OCI-LY1 (cell line): Measurements from ENCODE around the gene WHRN.

Experiments used
- H2AFZ ChIP-seq: fragments of 200-600 bp; sonication (generic), shearing (Covaris generic); 2 replicates; pipeline ENCODE4 v1.6.0; 2014; ENCODE audit warnings: antibody characterized with exemption, mild to moderate bottlenecking, low read length
- H3F3A ChIP-seq: fragments of 200-600 bp; sonication (generic), shearing (Covaris generic); 2 replicates; pipeline ENCODE4 v1.6.0; 2014; ENCODE audit warnings: mild to moderate bottlenecking, antibody characterized with exemption, low read length, moderate library complexity; ENCODE audit not compliant: insufficient read depth
- H3K27ac ChIP-seq: fragments of 200-600 bp; sonication (generic); 2 replicates; pipeline ENCODE4 v1.5.1; 2014; ENCODE audit warnings: low read length, mixed run types, mild to moderate bottlenecking, low read depth; ENCODE audit not compliant: poor library complexity, severe bottlenecking
- H3K27me3 ChIP-seq: fragments of 200-600 bp; sonication (generic); 2 replicates; pipeline ENCODE4 v1.6.0; 2014; ENCODE audit warnings: antibody characterized with exemption, mild to moderate bottlenecking, low read length, moderate library complexity; ENCODE audit not compliant: insufficient read depth
- H3K36me3 ChIP-seq: fragments of 200-600 bp; sonication (generic); 2 replicates; pipeline ENCODE4 v1.6.1; 2014; ENCODE audit warnings: mild to moderate bottlenecking, antibody characterized with exemption, low read length, moderate library complexity, mixed read lengths; ENCODE audit not compliant: insufficient read depth
- H3K4me1 ChIP-seq: fragments of 200-600 bp; sonication (generic); 2 replicates; pipeline ENCODE4 v1.5.1; 2014; ENCODE audit warnings: mild to moderate bottlenecking, low read length, moderate library complexity; ENCODE audit not compliant: insufficient read depth, severe bottlenecking
- H3K4me2 ChIP-seq: fragments of 200-600 bp; sonication (generic), shearing (Covaris generic); 2 replicates; pipeline ENCODE4 v1.6.1; 2014; ENCODE audit warnings: low read length
- H3K4me3 ChIP-seq: fragments of 200-600 bp; sonication (generic); 2 replicates; pipeline ENCODE4 v1.5.1; 2014; ENCODE audit warnings: low read length, low read depth, mild to moderate bottlenecking, mixed read lengths; ENCODE audit not compliant: poor library complexity, severe bottlenecking
- H3K79me2 ChIP-seq: fragments of 200-600 bp; shearing (Covaris generic); 2 replicates; pipeline ENCODE4 v1.6.1; 2016; ENCODE audit warnings: mixed run types, low read length, mixed read lengths; ENCODE audit not compliant: insufficient read depth
- H3K9ac ChIP-seq: fragments of 200-600 bp; sonication (generic), shearing (Covaris generic); 2 replicates; pipeline ENCODE4 v1.6.1; 2014; ENCODE audit warnings: mild to moderate bottlenecking, low read length, mixed read lengths
- H3K9me2 ChIP-seq: fragments of 200-600 bp; sonication (generic), shearing (Covaris generic); 2 replicates; pipeline ENCODE4 v1.6.1; 2014; ENCODE audit warnings: low read depth, mild to moderate bottlenecking, low read length, mixed read lengths
- H3K9me3 ChIP-seq: fragments of 200-600 bp; shearing (Covaris generic); 2 replicates; pipeline ENCODE4 v1.6.1; 2014; ENCODE audit warnings: low read length, mixed read lengths
- H4K20me1 ChIP-seq: fragments of 200-600 bp; sonication (generic), shearing (Covaris generic); 2 replicates; pipeline ENCODE4 v1.6.0; 2016; ENCODE audit warnings: mild to moderate bottlenecking, low read length; ENCODE audit not compliant: insufficient read depth
- CTCF ChIP-seq: fragments of 200-600 bp; sonication (generic), shearing (Covaris generic); IDR thresholded peaks from 2 replicates; pipeline ENCODE4 v1.5.1; 2017; ENCODE audit warnings: mild to moderate bottlenecking, antibody characterized with exemption, low read length, moderate library complexity, mixed read lengths
- EZH2 ChIP-seq: fragments of 200-600 bp; sonication (generic), shearing (Covaris generic); IDR thresholded peaks from 2 replicates; pipeline ENCODE4 v1.8.0; 2017; ENCODE audit warnings: borderline replicate concordance, mixed run types, mild to moderate bottlenecking, antibody characterized with exemption, low read length, moderate library complexity, mixed read lengths

WHRN gene

GRCh38 chr9:114480746-114481435 lies 24.4 kb downstream of the WHRN start:
- H3K27ac ChIP-seq: no peak overlapping the region
- H3F3A ChIP-seq: no peaks in the 10 kb centered on the region
- H3K27me3 ChIP-seq: peaks cover 4% of the 10 kb centered on the region; the same call in 1 of the 2 replicates
- no peaks in the 10 kb centered on the region for H3K9me3 ChIP-seq
- H4K20me1 ChIP-seq: no peaks in the 10 kb centered on the region
- TF ChIP-seq EZH2: no peak
- TF ChIP-seq CTCF: no peak
- H3K9me2 ChIP-seq: no peaks in the 10 kb centered on the region
- H3K4me1 ChIP-seq: no peaks in the 10 kb centered on the region
- no peak overlapping the region for H3K4me2 ChIP-seq
- H3K36me3 ChIP-seq: no peaks in the 10 kb centered on the region
- no peak overlapping the region for H3K4me3 ChIP-seq
- no peak overlapping the region for H2AFZ ChIP-seq
- H3K79me2 ChIP-seq: no peaks in the 10 kb centered on the region
- no peak overlapping the region for H3K9ac ChIP-seq

DNA sequence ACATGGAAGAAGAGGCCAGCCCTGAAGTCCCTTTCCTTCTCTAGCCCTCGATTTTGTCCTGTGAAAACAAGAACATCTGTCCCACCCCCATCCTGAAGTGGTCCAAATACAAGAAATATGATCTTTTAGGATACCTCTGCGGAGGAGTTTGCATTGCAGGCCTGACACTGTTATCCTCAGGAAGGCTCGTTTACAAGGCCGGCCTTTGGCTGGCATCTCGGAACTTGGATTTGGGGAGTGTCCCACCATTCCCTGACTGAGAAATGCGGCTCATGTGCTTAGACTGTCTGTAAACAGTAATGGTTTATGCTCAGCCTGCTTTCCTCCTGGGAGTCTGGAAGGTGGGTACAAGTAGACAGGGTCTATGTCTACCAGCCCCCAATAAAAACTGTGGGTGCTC lies 26.4 kb downstream of the WHRN start:
- no peaks in the 10 kb centered on the region for H3K79me2 ChIP-seq
- no peak overlapping the region for H3K27ac ChIP-seq
- H4K20me1 ChIP-seq: no peaks in the 10 kb centered on the region
- H3K36me3 ChIP-seq: no peaks in the 10 kb centered on the region
- no peaks in the 10 kb centered on the region for H3F3A ChIP-seq
- no peaks in the 10 kb centered on the region for H3K9me3 ChIP-seq
- H2AFZ ChIP-seq: no peak overlapping the region
- no peak overlapping the region for H3K9ac ChIP-seq
- H3K27me3 ChIP-seq: peaks cover 4% of the 10 kb centered on the region; the same call in 1 of the 2 replicates
- no peaks in the 10 kb centered on the region for H3K4me1 ChIP-seq
- no peak overlapping the region for H3K4me3 ChIP-seq
- H3K4me2 ChIP-seq: no peak overlapping the region
- H3K9me2 ChIP-seq: no peaks in the 10 kb centered on the region
- TF ChIP-seq EZH2: no peak

GRCh38 chr9:114478459-114478858 lies 26.8 kb downstream of the WHRN start:
- no peak for TF ChIP-seq CTCF
- no peak for TF ChIP-seq EZH2
- no peaks in the 10 kb centered on the region for H4K20me1 ChIP-seq
- H3K9me3 ChIP-seq: no peaks in the 10 kb centered on the region
- H3K27me3 ChIP-seq: peaks cover 4% of the 10 kb centered on the region; the same call in 1 of the 2 replicates
- H2AFZ ChIP-seq: no peak overlapping the region
- no peak overlapping the region for H3K27ac ChIP-seq
- H3K4me2 ChIP-seq: no peak overlapping the region
- no peaks in the 10 kb centered on the region for H3K4me1 ChIP-seq
- H3F3A ChIP-seq: no peaks in the 10 kb centered on the region
- H3K9ac ChIP-seq: no peak overlapping the region
- no peaks in the 10 kb centered on the region for H3K36me3 ChIP-seq
- H3K4me3 ChIP-seq: no peak overlapping the region
- H3K9me2 ChIP-seq: no peaks in the 10 kb centered on the region
- H3K79me2 ChIP-seq: no peaks in the 10 kb centered on the region

DNA sequence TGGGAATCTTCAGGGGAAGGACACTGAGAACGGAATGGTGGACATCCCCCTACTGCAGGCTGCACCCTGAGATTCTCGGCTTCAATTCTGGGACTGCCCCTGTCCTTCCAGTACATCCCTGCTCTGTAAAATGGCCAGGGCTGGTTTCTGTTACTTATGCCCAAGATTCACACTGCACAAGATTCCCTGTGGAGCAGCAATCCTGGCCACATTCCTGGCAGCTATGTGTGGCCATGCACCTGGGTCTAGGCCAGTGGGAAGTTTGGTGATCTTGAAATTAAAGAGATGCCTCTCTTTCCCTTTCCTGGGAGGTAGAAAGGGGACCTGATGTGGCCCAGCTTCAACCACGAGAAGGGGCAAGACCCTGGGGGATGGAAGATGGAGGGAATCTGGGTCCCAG lies 27.6 kb downstream of the WHRN start:
- Histone ChIP-seq H3K4me2 (no peak overlapping the region), H3K4me3 (no peak overlapping the region), H3K27me3 (peaks cover 4% of the 10 kb centered on the region; the same call in 1 of the 2 replicates), H3K79me2 (no peaks in the 10 kb centered on the region), H3K36me3 (no peaks in the 10 kb centered on the region), H3K4me1 (no peaks in the 10 kb centered on the region), H2AFZ (no peak overlapping the region), H3K9me2 (no peaks in the 10 kb centered on the region), H4K20me1 (no peaks in the 10 kb centered on the region), H3K9me3 (no peaks in the 10 kb centered on the region), H3K27ac (no peak overlapping the region), H3K9ac (no peak overlapping the region), H3F3A (no peaks in the 10 kb centered on the region)
- TF ChIP-seq EZH2 (no peak), CTCF (no peak)
